HG02884 (cell line): ENCODE results near the gene HOXA1.

Experiments used
- ATAC-seq: cut with Tn5 transposase; IDR thresholded peaks from one replicate; pipeline ENCODE4 v1.9.1; 2021; ENCODE audit warnings: mild to moderate bottlenecking, moderate library complexity; ENCODE audit not compliant: unreplicated experiment

Gene HOXA1

DNA sequence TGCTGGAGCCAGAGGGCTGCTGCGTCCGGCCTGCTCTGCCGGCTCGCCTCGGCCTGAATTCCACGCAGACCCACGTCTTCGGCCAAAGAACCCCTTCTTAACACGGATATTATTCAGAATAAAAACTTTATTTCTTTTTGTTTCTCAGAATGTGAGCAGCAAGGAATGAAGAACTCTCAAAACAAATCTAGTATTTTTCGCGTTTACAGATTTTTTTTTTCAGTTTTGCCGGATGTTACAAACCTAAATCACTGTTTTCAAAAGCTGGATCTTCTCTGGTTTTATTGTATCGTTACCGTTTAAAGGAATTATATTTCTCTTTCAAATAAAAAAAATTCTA, 11.1 kb upstream of the HOXA1 start:
- no peak for ATAC-seq

DNA sequence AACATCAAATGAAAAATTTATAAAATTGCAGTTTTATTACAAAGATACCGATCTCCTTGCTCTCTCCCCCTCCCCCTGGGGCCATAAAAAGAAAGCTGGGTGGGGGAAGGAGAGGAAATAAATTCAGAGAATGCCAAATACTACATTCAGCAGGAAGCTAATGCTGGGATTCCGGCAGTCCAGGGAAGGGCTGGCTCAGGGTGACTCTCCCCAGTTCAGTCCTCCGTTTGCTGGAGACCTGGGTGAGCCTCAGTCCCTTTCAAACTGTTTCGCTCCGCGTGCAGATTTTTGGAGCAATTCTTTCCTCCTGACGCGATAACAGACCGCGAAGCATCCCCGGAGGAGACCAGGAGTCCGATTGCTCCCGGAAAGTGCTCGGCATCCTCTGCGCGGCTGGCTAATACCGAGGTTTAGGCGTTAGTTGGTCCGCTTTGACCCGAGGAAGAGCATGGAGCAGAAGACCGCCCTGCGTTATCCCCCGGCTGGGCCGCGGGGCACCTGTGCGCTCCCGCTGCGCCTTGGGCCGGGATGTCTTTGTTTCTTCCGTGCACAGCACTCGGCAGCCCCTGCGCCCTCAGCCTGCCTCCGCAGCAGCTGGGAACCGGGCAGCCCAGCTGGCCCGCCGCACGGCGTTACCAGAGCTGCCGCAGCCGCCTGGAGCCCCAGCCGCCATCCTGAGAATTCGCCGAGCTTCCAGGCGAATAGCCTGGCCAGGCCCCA, 10.5 kb upstream of the HOXA1 start:
- no peak for ATAC-seq

DNA sequence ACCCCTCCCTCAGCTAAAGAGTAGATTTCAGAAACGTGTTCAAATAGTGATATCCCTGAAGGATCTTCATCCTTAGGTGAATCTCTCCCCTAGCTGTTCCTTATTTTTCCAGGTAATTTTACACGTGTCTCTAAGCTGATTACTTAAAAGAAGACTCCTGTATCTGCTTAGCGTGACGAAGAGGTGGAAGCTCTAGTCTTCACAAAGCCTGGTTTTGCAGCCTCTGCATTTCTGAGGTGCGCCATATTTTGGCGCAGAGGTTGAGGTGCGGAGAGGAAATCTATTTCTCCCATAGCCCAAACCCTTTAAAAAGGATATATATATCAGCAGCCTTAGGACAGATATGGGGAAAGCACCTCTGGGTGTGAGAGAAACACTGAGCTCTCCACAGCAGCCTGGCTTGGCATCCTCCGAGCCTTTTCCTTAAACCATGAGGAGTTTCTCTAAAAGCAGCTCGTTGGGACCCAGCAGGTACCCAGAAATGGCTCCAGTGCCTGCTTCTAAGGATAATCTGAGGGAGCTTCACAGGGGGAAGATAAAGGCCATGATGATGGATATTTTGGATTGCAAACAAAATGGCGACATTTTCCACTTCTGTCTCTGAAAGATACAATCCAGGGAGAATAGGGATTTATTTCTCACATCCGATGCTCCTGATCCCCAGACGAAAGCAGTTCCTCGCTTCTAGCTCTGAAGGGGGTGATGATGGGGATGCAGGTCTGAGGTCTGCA, 9.7 kb upstream of the HOXA1 start:
- no peak for ATAC-seq

DNA sequence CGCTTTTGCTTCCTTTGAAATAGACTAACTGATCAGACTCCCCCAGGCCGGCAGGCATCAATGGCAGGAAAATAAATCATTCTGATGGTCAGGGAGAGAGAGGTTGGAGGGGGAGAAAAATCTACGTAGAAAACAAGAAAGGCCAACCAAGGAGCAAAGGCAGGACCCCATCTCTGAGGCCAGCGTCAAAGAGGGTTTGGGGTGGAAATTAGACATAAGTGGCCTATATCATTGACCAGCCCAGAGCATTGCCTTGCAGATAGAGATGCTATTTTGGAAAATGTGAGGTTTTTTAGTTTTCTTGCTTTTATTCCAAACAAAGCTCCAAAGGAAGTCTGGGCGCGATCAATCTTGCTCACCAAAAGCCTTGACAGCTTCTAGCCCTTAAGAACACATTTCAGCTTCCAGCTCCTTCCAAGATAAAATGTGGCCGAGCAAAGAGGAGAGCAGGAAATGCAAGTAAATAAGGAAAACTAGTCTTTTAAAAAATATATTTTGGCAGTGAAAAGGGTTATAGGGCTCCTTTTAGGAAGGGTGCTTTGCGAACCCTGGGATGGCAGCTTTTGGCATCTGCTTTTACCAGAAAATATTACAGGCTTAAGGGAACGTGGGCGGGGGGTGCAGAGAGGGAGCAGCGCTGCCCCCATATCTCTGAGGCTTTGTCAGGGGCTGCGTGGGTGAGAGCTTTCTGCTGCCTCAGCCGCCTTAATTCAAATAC, 8.7 kb upstream of the HOXA1 start:
- ATAC-seq = no peak

DNA sequence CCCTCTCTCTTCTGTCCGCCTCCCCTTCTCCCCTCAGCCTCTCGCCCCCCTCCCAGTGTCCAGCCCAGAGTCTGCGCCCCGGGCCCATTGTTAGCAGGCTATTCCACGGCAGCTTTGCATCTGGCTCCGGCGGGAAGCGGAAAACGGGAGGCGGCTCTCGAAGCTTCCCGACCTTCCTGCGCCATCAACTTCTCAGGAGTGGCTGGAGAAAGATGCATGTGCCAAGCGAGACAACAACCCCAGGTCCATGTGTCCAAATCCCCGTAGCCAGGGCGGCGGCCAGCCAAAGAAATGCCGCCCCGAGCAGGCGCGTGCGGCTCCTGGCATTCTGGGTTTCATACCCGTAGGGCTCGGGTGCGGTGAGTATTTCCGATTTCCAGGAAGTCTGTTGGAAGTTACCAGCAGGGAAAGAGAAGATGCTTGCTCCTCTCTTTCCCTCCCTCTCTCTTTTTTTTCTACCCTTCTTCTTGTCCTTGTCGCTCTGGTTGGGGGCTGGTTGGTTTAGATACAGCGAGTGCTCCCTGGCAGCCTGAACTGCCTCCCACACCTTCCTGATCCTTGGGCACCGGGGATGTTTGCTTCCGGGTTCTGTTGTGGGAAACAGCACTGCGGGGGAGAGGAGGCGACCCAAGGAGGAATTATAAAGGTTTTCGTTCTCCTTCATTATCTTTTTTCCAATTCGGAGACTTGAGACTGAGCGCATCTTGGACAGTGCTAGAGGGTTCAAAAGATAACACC, 7.9 kb upstream of the HOXA1 start:
- ATAC-seq = no peak

DNA sequence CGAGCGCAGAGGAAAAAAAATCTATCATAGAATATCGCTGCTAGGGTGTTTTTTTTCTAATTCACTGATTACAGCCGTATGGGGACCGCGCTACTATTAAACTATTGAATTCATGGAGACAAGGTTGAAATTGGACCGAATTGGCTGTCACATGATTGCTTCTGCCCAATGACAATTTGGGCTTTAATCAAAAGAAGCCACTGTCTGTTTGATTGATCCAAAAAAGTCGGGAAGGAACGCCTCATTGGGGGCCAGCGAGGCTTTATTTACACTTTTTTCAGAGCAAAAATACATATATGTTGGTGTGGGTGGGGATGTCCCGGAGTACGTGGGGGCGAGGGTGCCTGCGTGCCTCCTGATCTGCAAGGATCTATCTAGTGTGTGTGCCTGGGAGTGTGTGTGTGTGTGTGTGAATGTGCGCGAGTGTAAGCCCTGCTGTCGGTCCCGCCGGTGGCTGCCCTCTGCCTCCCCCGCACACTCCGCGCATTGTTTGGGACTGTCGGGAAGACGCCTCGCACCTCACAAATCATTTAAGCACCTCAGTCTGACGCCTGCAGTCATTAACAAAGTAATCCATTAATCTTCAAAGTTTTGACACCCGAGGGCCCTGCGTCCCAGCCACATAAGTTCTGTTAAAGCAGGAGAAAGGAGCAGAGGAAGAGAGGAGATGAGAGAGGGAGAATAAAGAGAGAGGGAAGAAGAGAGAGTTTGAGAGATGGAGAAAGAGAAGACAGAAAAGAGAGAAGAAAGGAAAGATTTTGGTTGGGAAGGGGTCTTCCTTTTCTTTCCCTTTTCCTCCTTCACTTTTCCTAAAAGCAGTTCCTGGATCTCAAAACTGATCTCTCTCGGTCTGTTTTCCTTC, 7.0 kb upstream of the HOXA1 start, which contains the start of gene HOXA2:
Gene HOXA2 (minus strand): TSS at position 103 of the 862 bp plus-strand sequence. CDS start 183 bp downstream, outside the sequence.
- no peak for ATAC-seq

DNA sequence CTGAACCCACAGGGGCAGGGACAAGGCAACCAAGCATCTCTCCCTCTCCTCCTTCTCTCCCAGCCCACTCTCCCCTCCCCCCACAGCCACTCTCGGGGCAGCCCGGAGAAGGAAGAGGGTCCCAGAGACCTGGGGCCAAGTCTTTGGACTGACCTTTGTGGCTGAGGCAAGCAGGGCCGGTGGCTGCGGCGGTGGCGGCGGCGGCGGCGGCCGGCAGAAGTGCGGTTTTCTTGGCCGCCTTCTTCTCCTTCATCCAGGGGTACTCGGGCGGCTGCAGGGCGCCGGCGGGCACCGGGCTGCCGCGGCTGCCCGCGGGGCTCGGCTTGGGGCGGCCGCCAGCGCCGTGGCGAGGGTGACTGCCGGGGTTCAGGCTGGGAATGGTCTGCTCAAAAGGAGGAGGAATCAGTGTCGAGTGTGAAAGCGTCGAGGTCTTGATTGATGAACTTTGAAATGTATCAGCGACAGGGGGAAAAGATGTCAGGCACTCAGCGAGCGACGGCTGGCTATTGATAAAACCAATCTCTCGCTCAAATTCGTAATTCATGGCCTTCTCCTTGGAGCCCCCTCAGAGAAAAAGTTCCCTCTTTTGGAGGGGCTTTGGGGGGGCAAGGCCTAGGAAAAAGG, 6.3 kb upstream of the HOXA1 start:
- no peak for ATAC-seq

DNA sequence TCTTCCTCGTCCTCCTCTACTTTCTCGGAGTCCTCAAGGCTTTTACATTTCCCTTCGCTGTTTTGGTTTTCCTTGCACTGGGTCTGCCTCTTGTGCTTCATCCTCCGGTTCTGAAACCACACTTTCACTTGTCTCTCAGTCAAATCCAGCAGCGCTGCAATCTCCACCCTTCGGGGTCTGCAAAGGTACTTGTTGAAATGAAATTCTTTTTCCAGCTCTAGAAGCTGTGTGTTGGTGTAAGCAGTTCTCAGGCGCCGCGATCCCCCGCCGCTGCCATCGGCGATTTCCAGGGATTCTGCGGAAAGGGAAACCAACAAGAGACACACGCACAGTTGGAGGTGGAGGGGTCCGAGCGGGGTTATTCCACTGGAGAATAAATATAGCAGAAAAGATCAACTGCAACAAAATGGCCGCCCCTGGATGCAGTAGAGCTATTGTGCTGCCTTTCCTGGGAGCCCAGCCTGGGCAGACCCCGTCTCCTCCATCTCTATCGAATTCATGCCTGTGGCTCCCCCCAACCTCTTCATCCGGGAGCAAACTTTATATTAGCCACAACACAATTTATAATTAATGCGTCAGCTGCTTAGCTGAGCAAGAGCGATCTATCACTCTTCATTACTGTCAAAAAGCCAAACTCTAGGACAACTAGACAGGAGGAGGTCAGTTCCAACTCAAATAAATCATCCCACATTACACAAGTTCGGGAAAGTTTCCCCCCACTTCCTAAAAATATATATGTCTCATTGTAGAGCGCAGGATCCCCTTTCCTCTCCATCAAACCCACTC, 5.6 kb upstream of the HOXA1 start:
- no peak for ATAC-seq

DNA sequence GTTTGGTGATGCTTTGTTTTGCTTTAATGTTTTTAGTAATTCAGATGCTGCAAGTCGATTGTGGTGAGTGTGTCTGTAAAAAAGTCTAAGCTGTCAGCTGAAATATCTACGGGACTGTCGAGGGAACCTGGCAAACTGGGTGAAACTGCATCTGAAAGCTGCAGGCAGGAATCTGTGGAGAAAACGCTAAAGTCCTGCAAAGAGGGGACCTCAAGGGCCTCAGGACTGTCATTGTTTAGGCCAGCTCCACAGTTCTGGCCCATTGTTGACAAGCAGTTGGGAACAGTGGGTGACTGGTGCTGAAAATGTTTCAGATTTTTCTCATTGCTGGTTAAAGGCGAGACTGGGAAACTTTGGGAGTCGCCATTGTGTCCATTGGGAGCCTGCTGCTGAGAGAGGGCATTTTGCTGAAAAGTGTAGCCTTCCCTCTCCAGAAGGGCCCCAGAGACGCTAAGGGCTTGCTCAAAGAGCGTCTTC, 4.9 kb upstream of the HOXA1 start:
- no peak for ATAC-seq

DNA sequence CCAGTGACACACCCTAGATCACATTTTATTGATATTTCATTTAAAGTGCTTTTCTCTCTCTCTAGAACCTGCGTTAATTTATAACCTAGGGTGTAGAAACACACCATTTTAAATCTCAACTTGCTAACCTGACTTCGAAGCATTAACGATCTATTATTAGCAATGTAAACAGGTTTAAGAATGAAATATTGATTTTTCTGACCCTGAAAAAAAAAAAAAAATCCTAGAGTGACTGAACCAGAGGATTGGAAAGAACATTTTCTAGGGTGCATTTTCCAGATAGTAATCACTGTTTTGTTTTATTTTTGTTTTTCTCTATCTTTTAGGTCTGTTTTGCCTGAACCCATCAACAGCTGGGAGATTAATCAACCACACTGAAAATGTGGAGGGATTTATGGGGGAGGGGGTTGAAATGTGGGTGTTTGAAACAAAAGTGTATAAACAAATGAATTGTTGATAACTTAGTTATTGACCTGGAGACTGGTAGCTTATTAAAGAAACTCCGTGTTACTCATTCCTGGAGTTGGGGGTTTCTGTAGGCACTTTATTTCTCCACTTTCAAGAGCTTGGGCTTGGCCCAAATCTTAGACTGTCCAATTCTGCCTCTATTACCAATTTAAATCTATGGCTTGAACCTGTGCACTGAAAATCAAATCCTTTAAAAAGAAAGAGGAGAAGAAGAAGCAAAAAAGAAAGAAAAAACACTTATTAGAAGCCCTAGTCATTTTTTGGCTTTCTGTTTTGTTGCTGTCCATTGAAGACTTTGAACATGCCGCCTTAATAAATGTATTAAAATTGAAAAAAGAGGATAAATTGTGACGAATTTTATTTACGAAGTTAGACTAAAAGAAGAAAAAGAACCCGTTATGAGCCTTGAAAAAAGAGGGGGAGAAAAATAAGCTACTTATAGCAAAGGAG, 3.9 kb upstream of the HOXA1 start:
- no peak for ATAC-seq

DNA sequence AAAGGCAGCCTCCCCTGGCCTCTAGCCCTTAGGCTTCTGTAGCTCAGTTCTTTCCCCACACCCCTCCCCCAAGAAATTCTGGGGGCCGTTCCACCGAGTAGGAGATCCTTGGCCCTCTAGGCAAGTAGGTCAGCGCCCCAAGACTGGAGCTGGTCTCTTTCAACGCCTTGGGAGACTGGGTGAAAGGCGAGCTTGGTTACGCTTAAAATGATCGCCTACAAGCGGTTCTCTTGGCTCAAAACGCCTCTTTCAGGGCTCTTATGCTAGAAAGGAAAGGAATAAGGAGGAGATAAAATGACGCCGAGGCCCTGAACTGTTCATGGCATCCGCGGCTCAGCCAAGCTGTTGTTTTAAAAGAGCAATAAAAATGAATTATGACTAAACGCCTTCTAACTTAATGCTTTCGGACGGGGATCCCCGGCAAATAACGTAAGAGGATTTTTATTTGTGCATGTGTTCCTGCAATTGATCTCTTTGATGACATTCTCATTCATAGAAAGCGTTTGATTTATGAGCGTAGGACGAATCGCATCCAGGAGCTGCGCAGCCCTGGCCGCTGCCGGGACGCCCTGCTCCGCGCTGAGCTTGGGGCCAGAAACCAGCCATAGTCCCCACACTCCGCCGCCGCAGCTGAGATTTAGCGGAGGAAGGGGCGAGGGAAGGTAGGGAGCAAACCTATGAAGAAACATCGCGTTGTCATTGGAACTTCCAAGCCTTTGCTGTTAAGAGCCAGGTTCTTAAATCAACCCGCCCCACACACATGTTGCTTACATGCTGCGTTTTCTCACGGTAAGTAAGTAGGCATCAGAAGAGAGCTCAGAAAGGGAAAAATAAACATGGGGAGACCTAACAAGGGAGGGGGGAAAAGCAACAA, 3.0 kb upstream of the HOXA1 start:
- ATAC-seq = no peak

DNA sequence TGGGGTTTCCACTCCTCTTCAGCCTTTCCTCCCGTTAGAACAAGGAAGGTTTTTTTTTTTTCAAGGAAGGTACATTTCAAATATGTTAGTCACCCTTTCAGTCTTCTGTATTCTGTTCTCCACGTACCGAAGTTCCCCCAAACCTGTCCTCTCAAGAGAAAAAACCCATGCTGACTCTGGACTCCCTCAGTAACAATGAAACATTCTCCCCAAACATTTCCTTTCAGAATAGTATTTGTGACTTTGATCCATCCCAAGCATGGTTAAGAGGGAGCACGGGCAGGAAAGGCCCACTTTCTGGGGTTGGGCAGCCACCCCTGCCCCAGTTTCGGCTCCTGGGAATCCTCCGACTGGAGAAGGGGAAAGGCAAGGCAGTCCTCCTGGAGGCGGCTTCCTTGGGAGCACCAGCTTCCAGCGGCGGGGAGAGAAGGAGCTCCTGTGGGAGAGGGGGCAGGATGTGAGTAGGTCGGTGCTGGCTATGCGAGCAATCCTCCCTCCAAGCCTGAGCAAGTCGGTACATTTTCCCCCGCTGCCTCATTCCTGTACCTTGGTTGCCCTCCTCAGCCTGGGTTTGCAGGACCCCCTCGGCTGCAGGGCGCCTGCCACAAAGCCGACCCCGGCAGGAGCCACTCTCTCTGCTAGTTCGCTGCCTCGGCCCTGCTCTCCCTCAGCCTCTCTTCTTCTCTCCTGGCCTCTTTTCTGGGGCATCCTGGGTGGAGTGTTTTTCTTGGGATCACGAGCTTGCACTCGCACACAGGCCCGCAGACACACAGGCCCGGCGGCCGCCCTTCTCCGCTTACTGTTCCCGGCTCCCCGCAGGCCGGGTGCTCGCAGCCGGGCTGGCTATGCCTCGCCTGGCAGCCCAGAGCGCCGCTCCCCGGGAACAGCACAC, 2.1 kb upstream of the HOXA1 start:
- ATAC-seq = no peak

DNA sequence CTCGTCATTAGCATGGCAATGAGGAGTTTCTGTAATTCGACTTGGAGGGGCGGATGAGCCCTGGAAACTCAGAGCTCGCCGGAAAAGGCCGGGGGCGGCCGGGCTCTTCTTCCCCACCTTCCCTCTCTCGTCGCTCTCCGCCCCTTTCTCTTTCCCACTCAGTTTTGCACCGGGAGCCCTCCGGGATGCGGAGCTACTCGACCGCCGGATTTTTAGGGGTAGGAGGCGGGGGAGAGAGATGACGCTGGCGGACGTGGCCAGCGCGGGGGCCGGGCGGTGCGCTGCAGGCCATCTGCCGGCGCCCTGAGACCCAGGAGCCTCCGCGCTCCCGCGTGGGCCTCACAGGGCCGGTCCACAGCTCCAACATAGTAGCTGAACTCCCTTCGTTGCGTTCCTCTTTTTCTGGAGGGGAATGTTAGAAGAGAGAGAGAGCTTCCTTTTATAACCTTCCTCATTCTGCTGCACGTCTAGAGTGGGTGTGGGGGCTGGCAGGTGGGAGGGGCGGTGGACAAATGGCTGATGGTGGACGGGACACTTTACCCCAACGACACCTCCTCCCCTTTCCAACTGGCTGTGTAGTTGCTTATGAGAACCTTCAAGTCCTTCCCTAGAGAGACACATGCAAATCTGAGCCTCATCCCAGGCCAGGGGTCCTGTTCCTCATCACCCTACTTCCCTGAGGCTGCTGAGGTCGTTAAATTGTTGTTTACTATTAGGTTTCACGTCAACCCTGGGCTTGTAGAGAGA, 1.1 kb upstream of the HOXA1 start:
- no peak for ATAC-seq

DNA sequence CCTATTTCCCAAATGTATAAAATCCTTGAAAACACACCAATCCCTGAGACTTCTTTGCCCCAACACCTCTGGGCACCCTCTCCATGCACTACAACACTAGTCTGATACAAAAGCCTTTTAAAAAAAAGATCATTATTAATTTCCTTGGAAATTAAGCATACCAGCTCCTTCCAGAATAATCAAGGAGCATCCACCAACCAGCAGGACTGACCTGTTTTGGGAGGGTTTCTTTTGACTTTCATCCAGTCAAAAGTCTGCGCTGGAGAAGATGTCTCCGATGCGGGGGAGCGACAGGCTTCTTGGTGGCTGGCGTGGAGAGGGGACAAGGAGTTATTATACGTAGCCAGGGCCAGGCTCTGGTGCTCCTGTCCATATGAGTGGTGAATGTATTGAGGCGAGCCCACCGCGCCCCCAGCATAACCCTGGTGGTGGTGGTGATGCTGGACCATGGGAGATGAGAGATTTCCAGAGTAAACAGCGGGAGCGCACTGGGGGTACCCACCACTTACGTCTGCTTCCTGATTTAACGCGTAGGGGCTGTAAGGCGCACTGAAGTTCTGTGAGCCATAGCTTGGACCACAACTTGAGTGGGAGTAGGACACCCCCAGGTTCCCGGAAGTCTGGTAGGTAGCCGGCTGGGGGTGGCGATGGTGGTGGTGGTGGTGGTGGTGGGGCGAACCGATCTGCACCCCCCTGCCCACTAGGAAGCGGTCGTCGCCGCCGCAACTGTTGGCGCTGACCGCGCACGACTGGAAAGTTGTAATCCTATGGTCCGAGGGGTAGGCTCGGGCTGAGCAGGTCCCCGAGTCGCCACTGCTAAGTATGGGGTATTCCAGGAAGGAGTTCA, 527 bp downstream of the HOXA1 start:
- ATAC-seq = peak; percentile 15
